Measurements from ENCODE around the gene CTTNBP2. TPM values are rescaled to one million over a fixed set of nuclear protein-coding genes. Genes with fewer than 3 reads are reported as not detected.

The CTTNBP2 gene
- total RNA-seq, 1 donor from 2014 or later = 25.5 TPM

- DNase-seq (ENCODE audit: low spot score) = no peak
- no peak overlapping the region for H3K4me3 Mint-ChIP-seq
- H3K36me3 ChIP-seq = peaks cover 22% of the 10 kb centered on the region
- no peaks in the 10 kb centered on the region for H3K4me1 Mint-ChIP-seq
- H3K9me3 Mint-ChIP-seq = no peaks in the 10 kb centered on the region
- peaks cover 5% of the 10 kb centered on the region for H4K20me1 ChIP-seq (ENCODE audit: low read depth)
- no peak overlapping the region for H3K27ac ChIP-seq
- H3K79me2 ChIP-seq (ENCODE audit: low read depth) = peaks cover 50% of the 10 kb centered on the region
- no peaks in the 10 kb centered on the region for H3K27me3 Mint-ChIP-seq (ENCODE audit: insufficient read depth, low read depth)
- no peak overlapping the region for H3K9ac ChIP-seq
- H3K36me3 Mint-ChIP-seq = peaks cover 10% of the 10 kb centered on the region
- no peak overlapping the region for H3K4me2 ChIP-seq
- H3K4me1 ChIP-seq = no peaks in the 10 kb centered on the region
- TF ChIP-seq EZH2phosphoT487 (IDR thresholded peaks at IDR 0.05) = no peak
- TF ChIP-seq EZH2 (IDR thresholded peaks at IDR 0.05) = no peak
- no peak for TF ChIP-seq CTCF (IDR thresholded peaks at IDR 0.05)
- no peaks in the 10 kb centered on the region for H3K27me3 ChIP-seq
- no peak overlapping the region for H3K27ac Mint-ChIP-seq
- no peak overlapping the region for H2AFZ ChIP-seq (replicated peaks)
- no peaks in the 10 kb centered on the region for H3K9me3 ChIP-seq (ENCODE audit: low read depth)
- H3F3A ChIP-seq (ENCODE audit: low read depth) = no peaks in the 10 kb centered on the region
- no peak overlapping the region for H3K4me3 ChIP-seq
These were observed 15.5 kb downstream of the CTTNBP2 start for GRCh38 chr7:117857718-117858117.

GRCh38 chr7:117856196-117856595 lies 17.0 kb downstream of the CTTNBP2 start:
- Histone ChIP-seq H3K9me3 (ENCODE audit: low read depth) (no peaks in the 10 kb centered on the region), H3K4me1 (no peaks in the 10 kb centered on the region), H4K20me1 (ENCODE audit: low read depth) (no peaks in the 10 kb centered on the region), H3F3A (ENCODE audit: low read depth) (no peaks in the 10 kb centered on the region), H3K4me3 (no peak overlapping the region), H3K27ac (no peak overlapping the region), H2AFZ (replicated peaks) (no peak overlapping the region), H3K36me3 (peaks cover 31% of the 10 kb centered on the region), H3K9ac (no peak overlapping the region), H3K27me3 (no peaks in the 10 kb centered on the region), H3K79me2 (ENCODE audit: low read depth) (peaks cover 50% of the 10 kb centered on the region), H3K4me2 (no peak overlapping the region)
- no peak overlapping the region for H3K4me3 Mint-ChIP-seq
- H3K9me3 Mint-ChIP-seq = no peaks in the 10 kb centered on the region
- TF ChIP-seq EZH2phosphoT487 (IDR thresholded peaks at IDR 0.05) (no peak), EZH2 (IDR thresholded peaks at IDR 0.05) (no peak), CTCF (IDR thresholded peaks at IDR 0.05) (no peak)
- H3K27ac Mint-ChIP-seq = no peak overlapping the region
- peaks cover 10% of the 10 kb centered on the region for H3K36me3 Mint-ChIP-seq
- DNase-seq (ENCODE audit: low spot score) = no peak
- no peaks in the 10 kb centered on the region for H3K4me1 Mint-ChIP-seq
- H3K27me3 Mint-ChIP-seq (ENCODE audit: insufficient read depth, low read depth) = no peaks in the 10 kb centered on the region

GRCh38 chr7:117854186-117854585 lies 19.1 kb downstream of the CTTNBP2 start:
- H3K36me3 ChIP-seq = peaks cover 19% of the 10 kb centered on the region

More at GRCh38 chr7:117854186-117854585, 19.1 kb downstream of the CTTNBP2 start:
- Mint-ChIP-seq H3K4me3 (no peak overlapping the region), H3K9me3 (no peaks in the 10 kb centered on the region), H3K36me3 (peaks cover 5% of the 10 kb centered on the region), H3K27ac (no peak overlapping the region), H3K4me1 (no peaks in the 10 kb centered on the region), H3K27me3 (ENCODE audit: insufficient read depth, low read depth) (no peaks in the 10 kb centered on the region)
- Histone ChIP-seq H3K9ac (no peak overlapping the region), H3K27me3 (no peaks in the 10 kb centered on the region), H3K79me2 (ENCODE audit: low read depth) (peaks cover 52% of the 10 kb centered on the region), H2AFZ (replicated peaks) (no peak overlapping the region), H3K4me1 (no peaks in the 10 kb centered on the region), H3F3A (ENCODE audit: low read depth) (no peaks in the 10 kb centered on the region), H3K27ac (no peak overlapping the region), H3K4me3 (no peak overlapping the region), H3K9me3 (ENCODE audit: low read depth) (no peaks in the 10 kb centered on the region), H3K4me2 (no peak overlapping the region), H4K20me1 (ENCODE audit: low read depth) (peaks cover 5% of the 10 kb centered on the region)
- DNase-seq (ENCODE audit: low spot score) = no peak
- no peak for TF ChIP-seq CTCF (IDR thresholded peaks at IDR 0.05)
- no peak for TF ChIP-seq EZH2 (IDR thresholded peaks at IDR 0.05)
- no peak for TF ChIP-seq EZH2phosphoT487 (IDR thresholded peaks at IDR 0.05)
